ENCODE results near the gene PRSS50.
A peak's percentile ranks its signal among the peaks of the same experiment; 100 is the strongest.
"Not testable (repeated sequence)": the region's sequence is repeated elsewhere in the genome, so short reads cannot be mapped to it uniquely, and the experiment has no call there.

Gene PRSS50

GRCh38 chr3:46717447-46718231 is at the start of gene PRSS50:
TSS of gene PRSS50 (minus strand) at chr3:46717869. CDS start at chr3:46717824, 45 bp downstream.
- peak; percentile 67 for DNase-seq

DNA sequence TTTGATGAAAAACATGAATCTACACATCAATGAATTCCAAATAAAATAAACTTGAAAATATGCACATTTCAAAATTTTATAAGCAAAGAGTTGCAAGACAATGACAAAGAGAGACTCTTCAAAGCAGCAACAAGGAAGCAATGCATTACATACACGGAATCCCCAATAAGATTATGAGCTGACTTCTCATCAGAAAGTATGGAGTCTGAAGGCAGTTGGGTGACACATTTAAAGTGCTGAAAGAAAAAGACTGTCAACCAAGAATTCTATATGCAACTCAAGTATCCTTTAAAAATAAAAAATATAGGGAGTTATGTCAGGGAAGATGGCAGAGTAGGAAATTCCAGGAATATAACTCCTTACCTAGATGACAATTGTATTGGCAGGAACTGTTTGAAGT is 46.5 kb upstream of the PRSS50 start:
- no peak for DNase-seq

GRCh38 chr3:46763178-46763577 is 45.5 kb upstream of the PRSS50 start:
- no peak for DNase-seq

DNA sequence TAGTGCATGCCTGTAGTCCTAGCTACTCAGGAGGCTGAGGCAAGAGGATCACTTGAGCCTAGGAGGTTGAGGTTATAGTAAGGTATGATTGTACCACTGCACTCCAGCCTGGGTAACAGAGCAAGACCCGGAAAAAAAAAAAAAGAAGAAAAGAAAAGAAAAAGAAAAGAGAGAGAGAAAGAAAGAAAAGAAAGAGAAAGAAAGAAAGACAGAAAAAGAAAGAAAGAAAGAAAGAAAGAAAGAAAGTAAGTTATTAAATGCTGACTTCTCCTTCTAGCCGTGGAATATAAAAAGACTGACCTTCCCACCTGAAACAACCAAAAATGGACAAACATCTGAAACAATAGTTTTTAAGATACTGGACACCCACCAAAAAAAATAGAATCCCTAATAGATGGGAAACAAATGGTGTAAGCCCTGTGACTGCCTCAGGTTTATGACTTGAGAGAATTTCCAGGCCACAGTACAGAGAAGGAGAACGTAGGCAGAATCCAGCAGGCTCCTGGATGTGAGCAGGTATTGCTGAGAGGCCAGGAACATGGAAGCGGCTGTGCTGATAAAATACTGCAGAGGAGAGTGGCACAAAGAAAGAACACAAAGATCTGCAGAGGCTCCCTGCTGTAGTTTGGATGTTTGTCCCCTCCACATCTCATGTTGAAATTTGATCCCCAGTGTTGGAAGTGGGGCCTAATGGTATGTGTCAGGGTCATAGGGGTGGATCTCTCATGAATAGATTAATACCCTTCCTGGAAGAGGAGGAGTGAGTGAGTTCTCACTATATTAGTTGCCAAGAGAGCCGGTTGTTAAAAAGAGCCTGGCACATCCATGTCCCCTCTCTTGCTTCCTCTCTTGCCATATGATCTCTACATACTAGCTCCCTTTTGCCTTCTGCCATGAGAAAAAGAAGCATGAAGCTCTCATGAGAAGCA is 41.8 kb upstream of the PRSS50 start:
- no peak for DNase-seq

DNA sequence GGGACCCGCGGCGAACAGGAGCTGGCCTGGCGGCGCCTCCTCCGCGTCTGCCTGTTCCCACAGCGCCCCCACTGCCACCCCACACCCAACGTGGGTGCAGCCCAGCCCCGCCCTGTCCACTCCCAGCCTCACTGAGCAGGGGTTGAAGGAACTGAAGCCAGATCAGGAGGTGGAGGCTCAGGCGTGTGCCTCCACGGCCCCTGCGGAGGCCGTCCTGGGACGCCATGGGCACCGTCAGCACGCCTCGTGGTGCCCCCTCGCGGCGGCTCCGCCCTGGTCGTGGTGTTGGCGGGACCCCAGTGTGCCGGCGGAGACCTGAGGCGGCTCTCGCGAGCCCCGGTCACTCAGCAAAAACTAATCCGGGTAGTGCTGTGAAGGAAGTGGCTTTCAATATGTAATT is 39.0 kb upstream of the PRSS50 start:
- no peak for DNase-seq

GRCh38 chr3:46755646-46756045 is 38.0 kb upstream of the PRSS50 start:
- no peak for DNase-seq

DNA sequence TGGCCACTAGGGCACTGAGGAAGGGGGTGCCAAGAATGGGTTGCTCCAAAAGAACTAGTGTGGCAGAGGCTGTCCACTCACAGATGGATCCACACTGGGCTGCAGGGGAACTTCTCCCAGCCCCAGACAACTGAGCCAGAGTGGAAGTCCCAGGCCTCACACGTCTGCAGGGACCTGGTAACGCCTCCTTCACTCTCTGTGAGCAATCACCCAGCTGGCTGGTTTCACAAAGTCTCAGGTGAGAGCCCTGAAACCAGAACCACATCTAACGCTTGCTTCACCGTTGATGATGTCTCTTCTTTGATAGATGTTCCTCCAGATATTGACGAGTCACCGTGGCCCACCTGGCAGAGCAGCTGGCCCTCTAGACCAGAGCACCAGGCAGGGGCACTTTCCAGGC is 35.5 kb upstream of the PRSS50 start:
- DNase-seq, result not testable (repeated sequence)

DNA sequence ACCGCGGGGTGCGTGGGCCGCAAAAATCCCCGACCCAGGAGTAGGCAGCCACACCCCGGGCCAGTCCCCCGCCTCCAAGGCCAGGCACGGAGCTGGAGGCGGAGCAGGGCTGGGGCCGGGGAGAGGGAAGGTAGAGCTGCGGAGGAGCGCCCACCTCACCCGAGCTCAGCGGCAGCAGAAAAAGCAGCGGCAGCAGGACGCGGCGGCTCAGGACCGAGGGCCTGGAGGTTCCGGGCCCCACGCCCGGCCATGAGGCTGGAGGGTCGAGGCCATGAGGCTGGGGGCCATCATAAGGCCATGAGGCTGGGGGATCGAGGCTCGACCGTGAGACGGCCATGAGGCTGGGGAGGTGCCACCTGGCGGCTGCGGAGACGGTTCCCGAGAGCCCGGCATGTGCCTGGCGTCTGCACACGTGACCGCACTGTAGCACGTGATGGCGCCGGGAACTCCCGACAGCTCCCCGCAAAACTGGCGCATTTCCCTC is 32.9 kb upstream of the PRSS50 start:
- DNase-seq, result no peak

- DNase-seq, result no peak
These were observed 31.5 kb upstream of the PRSS50 start for GRCh38 chr3:46749129-46749528.

DNA sequence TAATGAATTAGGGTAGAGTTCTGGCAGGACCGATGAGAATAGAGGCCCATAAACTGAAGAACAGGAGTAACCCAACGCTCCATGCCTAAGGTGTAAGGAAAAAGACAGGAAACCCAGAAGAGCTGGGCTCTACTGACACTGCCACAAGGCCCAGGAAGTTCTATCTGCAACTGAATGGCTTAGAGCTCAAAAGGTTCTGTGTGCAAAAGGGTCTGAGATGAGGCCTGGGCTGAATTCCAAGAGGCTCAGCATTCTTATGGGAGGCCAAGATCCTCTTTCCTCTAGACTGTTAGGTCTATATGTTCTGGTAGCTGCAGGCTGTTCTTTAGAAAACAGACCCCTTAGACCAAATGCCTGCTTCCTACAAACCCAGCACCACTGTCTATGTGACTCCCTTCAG is 30.5 kb upstream of the PRSS50 start:
- DNase-seq, result no peak

- DNase-seq, result no peak
These were observed 29.0 kb upstream of the PRSS50 start for GRCh38 chr3:46746711-46747110.

DNA sequence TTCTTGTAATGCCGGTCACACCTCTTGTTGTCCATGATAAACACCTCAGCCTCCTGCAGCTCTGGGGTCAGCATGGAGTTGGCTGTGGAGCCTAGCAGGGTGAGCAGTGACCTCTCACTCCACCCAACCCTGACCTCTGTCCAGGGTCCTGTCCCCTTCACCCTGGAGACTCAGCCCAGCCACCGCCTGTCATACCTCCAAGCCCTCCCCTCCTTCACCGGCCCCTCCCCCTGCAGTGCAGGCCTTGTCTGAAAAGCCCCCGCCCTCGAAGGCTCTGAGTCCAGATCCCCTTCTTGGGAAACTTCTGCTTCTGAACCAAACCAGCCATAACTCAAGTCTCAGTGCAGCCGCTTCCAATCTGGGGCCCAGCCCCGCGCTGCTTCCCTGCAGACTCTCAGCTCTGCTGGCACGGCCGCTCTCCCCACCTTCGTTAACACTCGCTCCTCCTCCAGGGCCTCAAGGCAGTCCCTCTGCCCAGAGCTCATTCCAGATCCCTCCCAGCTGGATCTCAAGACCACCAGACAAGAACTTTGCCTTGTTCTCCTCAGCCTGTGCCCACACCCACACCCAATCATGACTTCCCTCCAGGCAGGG is 25.4 kb upstream of the PRSS50 start:
- DNase-seq, result no peak

- DNase-seq, result not testable (repeated sequence)
These were observed 21.9 kb upstream of the PRSS50 start for GRCh38 chr3:46739565-46739964.

GRCh38 chr3:46737329-46737731 is 19.7 kb upstream of the PRSS50 start:
- DNase-seq, result no peak

DNA sequence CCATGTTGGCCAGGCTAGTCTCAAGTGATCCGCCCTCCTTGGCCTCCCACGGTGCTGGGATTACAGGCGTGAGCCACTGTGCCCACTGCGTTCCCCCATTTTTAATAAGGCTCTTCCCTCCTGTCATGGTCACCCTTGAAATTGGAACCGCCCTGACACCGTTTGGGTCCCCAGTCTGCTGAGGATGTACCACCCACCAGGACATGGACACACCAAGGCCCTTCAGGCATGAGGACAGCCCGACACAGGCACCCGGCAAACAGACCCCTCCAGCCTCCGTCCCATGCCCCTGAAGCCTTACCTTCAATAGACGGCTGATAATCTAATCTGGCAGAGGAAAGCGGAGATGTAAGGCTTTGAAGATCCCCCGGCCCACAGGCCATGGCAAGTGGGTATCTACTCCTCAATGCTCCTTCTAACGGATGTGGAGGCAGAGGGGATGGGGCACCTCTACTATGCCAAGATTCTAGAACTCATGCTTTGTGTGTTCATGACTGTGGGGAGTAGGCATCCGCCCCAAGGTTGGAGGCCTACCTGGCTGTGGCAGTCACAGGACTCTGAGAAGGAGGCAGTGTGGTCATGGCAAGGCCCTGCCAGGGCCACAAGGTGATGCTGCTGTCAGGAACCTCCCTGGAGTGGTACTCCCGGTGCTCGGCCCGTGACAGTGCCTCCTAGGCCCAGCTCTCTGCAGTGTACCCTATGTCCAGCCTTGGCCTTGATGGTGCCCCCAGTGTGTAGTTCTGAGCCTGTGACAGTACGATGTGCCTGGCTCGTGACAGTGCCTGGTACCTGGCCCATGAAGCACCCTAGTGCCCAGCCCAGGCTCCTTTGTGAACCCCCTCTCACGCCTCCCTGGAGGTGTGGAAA is 18.6 kb upstream of the PRSS50 start:
- no peak for DNase-seq

DNA sequence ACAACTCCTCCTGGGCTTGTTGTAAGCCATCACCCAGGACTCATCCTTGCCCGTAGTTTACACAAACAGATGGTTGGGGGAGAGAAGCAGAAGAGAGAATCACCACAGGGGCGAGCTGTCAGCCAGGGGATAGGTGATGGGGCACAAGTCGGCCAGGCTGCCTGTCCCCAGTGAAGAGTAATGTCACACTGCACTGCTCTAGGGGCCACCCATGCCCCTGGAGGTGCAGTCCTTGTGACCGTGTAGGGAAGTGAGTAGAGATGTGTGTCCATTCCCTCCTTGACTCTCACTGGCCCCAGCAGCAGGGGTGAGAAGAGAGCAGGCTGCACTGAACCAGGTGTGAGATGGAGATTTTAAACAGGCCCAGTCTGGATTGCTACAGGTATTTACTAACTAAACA is 17.1 kb upstream of the PRSS50 start:
- peak; percentile 14 for DNase-seq

GRCh38 chr3:46733026-46733800 is 15.5 kb upstream of the PRSS50 start:
- peak; percentile 7 for DNase-seq

GRCh38 chr3:46731795-46732194 is 14.1 kb upstream of the PRSS50 start:
- DNase-seq, result no peak

DNA sequence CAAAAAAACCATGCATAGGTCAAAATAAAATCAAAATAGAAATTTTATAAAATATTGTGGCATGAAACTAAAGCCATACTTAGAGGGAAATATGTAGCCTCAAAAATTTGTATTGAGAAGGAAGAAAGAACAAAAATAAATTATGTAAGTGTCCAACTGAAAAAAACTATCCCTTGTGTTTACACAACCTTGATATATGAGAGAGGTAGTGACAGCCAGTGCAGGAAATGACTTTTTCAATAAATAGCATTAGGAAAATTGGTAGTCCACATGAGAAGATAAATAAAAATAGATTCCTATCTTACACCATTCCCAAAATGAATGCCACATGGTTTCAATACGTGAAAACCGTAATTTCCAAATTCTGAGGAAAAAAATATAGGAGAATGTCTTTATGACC is 13.2 kb upstream of the PRSS50 start:
- no peak for DNase-seq

GRCh38 chr3:46729038-46729437 is 11.4 kb upstream of the PRSS50 start:
- peak; percentile 18 for DNase-seq

DNA sequence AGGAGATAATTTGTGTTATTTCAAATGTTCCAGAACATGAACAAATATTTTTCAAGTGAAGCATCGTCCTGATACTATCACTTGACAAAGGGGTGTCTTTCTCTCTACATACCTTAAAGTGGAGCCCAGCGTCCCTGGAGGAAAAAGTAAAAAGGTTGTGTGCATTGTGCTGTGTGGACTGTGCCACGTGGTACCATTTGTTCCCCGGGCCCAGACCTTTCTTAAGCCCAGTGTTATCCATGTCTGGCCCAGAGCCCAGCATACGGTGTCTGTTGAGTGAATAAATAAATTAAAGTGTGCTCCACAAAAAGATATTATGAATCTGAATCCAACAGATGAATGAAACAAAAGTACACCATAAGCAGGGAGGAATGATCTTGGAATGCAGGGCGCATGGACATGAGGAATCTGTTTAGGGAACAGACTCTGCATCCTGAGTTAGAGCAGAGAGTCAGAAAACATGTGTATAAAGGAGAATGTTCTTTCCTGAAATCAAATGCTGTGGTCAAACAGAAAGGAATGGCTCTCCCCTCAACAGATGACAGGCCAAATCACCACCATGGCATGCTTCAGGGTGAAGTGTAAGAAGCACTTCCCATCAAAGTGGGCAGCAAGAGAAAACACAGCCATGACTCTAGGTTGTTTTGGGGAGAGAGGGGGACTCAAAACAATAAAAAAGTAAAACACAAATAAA is 8.1 kb upstream of the PRSS50 start:
- DNase-seq, result peak; percentile 7

All from stimulated activated CD8-positive, alpha-beta memory T cell treated with anti-CD3 and anti-CD28 coated beads, Interleukin-4, amount 100 ng/mL, for 48 hours (primary cell).